Ramos (cell line): ENCODE measurements around the gene TM4SF1.
"Not testable (repeated sequence)": the region's sequence is repeated elsewhere in the genome, so short reads cannot be mapped to it uniquely, and the experiment has no call there.

ENCODE experiments used
- in situ Hi-C: fragments of 300-500 bp; cut with MboI; formaldehyde crosslinking; loops from one replicate; pipeline ENCODE4 v1.14.3; 2022; ENCODE audit warnings: low sequenced_read_pairs; ENCODE audit not compliant: unreplicated experiment

TM4SF1 gene

GRCh38 chr3:149395107-149396089, 17.9 kb upstream of the TM4SF1 start:
- in situ Hi-C loops, result no loop called here

DNA sequence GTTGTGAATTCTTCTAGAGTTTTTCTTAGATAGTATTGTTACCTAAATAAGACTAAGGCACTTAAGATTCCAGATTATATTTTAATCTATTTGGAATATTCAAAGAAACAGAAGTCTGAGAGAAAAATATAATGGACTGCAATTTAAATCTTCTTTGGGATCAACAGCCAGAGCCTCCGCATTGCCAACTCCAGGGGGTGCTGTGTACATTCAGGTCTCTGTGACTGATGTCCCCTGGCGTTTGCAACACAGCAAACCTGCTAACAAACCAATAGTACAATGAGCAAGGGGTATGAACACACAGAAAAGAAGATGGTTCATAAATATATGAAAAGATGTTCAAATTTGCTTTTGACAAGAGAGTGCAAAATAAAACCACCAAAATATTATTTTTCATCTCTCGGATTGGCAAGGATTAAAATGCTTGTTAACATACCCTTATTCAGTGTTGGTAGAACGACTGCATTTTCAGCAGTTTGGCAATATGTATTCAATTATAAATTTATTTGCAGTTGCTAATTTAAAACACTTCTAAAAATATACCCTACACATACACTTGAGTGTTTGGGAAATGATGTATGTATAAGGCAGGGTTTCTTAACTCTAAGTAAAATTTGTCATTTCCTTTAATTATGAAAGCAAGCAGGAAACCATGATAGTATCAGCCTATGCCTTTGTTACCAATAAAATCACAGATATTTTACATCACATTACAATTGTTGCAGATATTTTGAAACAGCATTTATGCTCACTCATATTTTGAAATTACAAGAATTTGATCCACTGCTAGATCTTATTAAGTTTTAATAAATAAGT, 16.1 kb upstream of the TM4SF1 start:
- in situ Hi-C loops, result no loop called here

DNA sequence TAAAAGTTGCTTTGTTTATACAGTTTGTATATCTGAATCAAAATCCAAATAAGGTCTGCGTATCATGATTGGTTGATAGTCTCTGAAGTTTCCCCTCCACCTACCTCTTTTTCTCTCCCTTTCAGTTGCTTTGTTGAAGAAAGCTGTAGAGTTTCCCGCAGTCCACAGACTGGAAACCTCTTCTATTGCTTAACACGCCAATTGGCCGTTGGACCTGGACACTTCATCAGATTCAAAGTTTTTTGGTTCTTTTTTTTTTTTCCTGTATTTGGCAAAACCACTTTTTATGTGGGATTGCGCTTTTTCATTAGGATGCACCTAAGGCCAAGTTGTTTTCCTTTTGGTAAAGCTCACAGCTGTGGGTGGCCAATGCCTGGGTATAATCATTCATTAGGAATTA, 14.5 kb upstream of the TM4SF1 start:
- in situ Hi-C loops, result no loop called here

DNA sequence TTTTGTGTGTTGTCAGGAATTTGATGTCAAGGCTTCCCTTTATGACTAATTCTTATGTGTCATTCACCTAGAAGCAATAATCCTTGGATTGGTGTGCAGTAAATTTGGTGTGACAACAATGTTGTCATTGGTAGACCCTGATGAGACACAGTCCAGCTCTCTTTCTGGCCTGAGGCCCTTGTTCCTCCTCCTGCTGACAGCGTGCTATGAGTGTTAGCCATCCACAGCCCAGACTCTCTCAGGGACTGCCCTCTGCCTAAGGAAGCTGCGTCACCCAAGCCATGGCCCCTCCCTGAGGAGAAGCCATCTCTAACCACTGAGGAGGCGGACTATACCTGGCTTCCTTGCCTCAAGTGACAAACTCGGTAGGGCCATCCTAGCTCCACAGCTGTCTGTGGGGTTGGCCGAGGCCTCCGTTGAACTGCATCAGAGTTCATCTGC, 13.3 kb upstream of the TM4SF1 start:
- in situ Hi-C loops, result no loop called here

GRCh38 chr3:149390294-149390693, 12.8 kb upstream of the TM4SF1 start:
- in situ Hi-C loops, result no loop called here

DNA sequence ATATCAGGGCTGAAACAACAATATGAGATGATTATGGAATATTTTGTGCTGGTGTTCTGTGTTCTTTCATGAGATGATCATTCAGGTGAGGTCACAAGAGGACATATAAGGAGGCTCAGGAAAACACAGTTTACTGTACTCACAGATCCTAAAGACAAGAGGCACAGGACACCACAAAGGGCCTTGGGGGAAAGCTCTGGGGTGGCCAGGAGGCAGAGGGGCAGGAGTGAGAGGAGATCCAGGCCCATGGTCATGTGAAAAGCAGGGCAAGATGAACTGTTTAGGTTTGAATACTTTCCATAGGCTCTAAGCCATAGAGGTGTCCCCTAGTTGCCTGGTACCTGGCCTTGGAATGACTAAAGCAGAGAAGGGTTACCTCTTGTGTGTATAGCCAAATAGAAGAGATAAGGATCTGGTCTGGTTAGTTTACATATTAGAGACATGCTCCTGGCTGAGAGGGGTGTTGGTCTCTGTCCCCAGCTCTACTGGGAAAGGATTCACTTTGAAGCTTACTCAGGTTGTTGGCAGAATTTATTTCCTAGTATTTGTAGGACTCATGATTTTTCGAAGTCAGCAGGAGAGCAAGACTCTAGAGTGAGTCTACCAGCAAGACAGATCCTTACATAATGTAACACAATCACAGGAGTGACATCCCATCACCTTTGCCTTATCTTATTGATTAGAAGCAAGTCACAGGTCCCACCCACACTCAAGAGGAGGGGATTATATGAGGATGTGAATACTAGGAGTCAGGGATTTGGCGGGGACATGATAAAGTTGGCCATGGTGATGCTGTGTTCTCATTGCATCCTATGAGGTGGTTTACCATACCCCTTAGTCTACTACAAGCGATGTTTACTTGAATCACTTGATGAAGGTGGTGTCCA, 11.3 kb upstream of the TM4SF1 start:
- in situ Hi-C loops, result no loop called here

- in situ Hi-C loops, result no loop called here
Observed at GRCh38 chr3:149388001-149388440, 10.6 kb upstream of the TM4SF1 start.

DNA sequence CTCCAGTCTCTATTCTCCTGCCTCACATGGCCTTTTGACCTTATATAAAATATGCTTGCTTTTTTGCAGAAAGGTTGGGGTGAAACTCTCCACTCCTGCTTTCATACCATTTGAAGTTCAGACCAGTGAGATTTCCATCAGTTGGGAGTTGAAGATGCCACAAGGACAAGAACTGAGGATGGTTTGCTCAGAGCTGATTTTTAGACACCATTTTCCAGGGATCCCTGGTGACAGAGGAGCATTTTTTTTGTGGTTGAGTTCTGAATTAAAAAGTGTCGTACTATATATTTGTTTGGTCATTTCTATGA, 8.8 kb upstream of the TM4SF1 start:
- in situ Hi-C loops, result no loop called here

- in situ Hi-C loops, result no loop called here
Observed at GRCh38 chr3:149385617-149386298, 8.3 kb upstream of the TM4SF1 start.

DNA sequence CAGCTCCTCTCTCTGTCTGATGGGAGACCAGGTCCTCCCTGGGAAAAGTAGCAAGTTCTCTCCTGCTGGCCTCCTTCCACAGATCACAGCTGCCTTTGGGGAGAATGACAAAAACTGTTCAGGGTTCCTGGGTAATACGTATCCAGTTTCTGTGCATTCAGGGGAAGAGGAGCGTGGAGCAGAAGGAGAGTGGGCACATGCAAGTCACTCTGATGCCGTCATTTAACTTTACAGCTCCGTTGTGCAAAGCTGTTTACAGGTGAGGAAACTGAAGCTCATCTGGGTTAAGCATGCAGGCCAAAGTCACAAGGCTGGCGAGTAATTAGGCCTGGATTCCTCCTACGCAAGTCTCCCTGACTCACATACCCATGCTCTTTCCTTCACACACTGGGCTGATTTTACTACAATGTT, 7.5 kb upstream of the TM4SF1 start:
- in situ Hi-C loops, result no loop called here

DNA sequence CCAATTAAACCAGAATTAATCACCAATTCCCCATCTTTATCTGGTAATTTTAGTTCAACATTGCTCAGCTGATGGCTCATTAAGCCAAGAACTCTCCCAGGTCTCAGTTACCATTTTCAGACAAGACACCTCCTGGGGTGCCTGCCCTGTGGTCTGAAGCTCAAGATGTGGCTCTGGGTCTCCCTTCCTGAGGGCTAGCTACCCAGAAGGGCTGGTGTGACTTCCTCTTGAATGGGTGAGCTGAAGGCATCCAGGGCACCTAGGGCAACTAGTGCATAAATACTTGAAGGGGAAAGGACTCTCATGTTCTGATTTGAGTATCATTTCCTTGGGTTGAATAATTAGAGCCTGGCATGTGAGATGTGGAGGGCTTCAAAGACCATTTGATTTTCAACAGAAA, 6.7 kb upstream of the TM4SF1 start:
- in situ Hi-C loops, result no loop called here

DNA sequence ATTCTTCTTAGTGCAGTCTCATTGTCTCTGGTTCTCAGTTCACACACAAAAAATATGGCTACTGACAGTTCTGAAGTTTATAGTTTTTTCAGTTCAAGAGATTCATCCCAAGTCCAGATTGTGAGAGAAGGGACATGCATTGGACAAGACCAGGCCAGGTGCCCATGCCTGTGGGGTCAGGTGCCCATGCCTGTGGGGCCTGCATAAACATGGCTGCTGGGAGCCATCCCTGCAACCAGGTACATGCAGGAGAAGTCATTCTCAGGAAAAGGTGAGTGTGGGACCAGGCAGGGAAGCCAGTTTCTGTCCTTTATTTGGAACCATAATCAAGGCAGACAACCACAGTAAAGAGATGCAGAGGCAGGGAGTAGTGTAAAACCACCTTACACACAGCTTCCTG, 6.3 kb upstream of the TM4SF1 start:
- in situ Hi-C loops, result no loop called here

- in situ Hi-C loops, result no loop called here
Observed at GRCh38 chr3:149382518-149382917, 5.1 kb upstream of the TM4SF1 start.

- in situ Hi-C loops, result no loop called here
Observed at GRCh38 chr3:149382101-149382467, 4.6 kb upstream of the TM4SF1 start.

- in situ Hi-C loops, result no loop called here
Observed at GRCh38 chr3:149381173-149382100, 4.0 kb upstream of the TM4SF1 start.

DNA sequence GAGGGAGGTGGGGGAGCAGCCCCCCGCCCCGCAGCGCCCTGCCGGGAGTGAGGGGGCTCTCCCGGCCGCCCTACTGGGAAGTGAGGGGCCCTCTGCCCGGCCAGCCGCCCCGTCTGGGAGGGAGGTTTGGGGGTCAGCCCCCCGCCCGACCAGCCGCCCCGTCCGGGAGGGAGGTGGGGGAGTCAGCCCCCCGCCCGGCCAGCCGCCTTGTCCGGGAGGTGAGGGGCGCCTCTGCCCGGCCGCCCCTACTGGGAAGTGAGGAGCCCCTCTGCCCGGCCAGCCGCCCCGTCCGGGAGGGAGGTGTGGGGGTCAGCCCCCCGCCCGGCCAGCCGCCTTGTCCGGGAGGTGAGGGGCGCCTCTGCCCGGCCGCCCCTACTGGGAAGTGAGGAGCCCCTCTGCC, 2.8 kb upstream of the TM4SF1 start:
- in situ Hi-C loops, result not testable (repeated sequence)

GRCh38 chr3:149378478-149379309, 1.2 kb upstream of the TM4SF1 start:
- in situ Hi-C loops, result no loop called here
